ENCODE results near the gene S100A1.
A peak's percentile ranks its signal among the peaks of the same experiment; 100 is the strongest.

Gene S100A1

GRCh38 chr1:153602749-153603148 is 25.5 kb upstream of the S100A1 start:
- Mint-ChIP-seq H3K4me3 (no peak overlapping the region), H3K27ac (no peak overlapping the region), H3K36me3 (ENCODE audit: low read depth) (no peaks in the 10 kb centered on the region), H3K4me1 (ENCODE audit: low read depth) (peaks cover 15% of the 10 kb centered on the region), H3K27me3 (ENCODE audit: low read depth) (no peaks in the 10 kb centered on the region), H3K9me3 (no peaks in the 10 kb centered on the region)

- no peaks in the 10 kb centered on the region for H3K27me3 Mint-ChIP-seq (ENCODE audit: low read depth)
- no peaks in the 10 kb centered on the region for H3K9me3 Mint-ChIP-seq
- H3K36me3 Mint-ChIP-seq (ENCODE audit: low read depth), result no peaks in the 10 kb centered on the region
- peaks cover 8% of the 10 kb centered on the region for H3K4me1 Mint-ChIP-seq (ENCODE audit: low read depth)
- H3K4me3 Mint-ChIP-seq, result no peak overlapping the region
- H3K27ac Mint-ChIP-seq, result no peak overlapping the region
These were observed 22.0 kb upstream of the S100A1 start for GRCh38 chr1:153606194-153606593.

GRCh38 chr1:153607381-153607780 is 20.9 kb upstream of the S100A1 start:
- Mint-ChIP-seq H3K9me3 (no peaks in the 10 kb centered on the region), H3K27me3 (ENCODE audit: low read depth) (no peaks in the 10 kb centered on the region), H3K4me1 (ENCODE audit: low read depth) (peaks cover 5% of the 10 kb centered on the region), H3K27ac (no peak overlapping the region), H3K36me3 (ENCODE audit: low read depth) (no peaks in the 10 kb centered on the region), H3K4me3 (no peak overlapping the region)

GRCh38 chr1:153608089-153608682 is 20.0 kb upstream of the S100A1 start:
- Mint-ChIP-seq H3K4me1 (ENCODE audit: low read depth) (no peaks in the 10 kb centered on the region), H3K4me3 (no peak overlapping the region), H3K36me3 (ENCODE audit: low read depth) (no peaks in the 10 kb centered on the region), H3K27ac (no peak overlapping the region), H3K27me3 (ENCODE audit: low read depth) (no peaks in the 10 kb centered on the region), H3K9me3 (no peaks in the 10 kb centered on the region)

- Mint-ChIP-seq H3K9me3 (no peaks in the 10 kb centered on the region), H3K36me3 (ENCODE audit: low read depth) (no peaks in the 10 kb centered on the region), H3K4me3 (no peak overlapping the region), H3K27me3 (ENCODE audit: low read depth) (no peaks in the 10 kb centered on the region), H3K4me1 (ENCODE audit: low read depth) (no peaks in the 10 kb centered on the region), H3K27ac (no peak overlapping the region)
These were observed 19.3 kb upstream of the S100A1 start for GRCh38 chr1:153608742-153609584.

- Mint-ChIP-seq H3K9me3 (no peaks in the 10 kb centered on the region), H3K27ac (peak overlapping the region; percentile 19), H3K36me3 (ENCODE audit: low read depth) (no peaks in the 10 kb centered on the region), H3K27me3 (ENCODE audit: low read depth) (no peaks in the 10 kb centered on the region), H3K4me1 (ENCODE audit: low read depth) (no peaks in the 10 kb centered on the region), H3K4me3 (no peak overlapping the region)
These were observed 18.7 kb upstream of the S100A1 start for GRCh38 chr1:153609585-153609907.

- no peaks in the 10 kb centered on the region for H3K27me3 Mint-ChIP-seq (ENCODE audit: low read depth)
- H3K4me3 Mint-ChIP-seq, result no peak overlapping the region
- H3K27ac Mint-ChIP-seq, result no peak overlapping the region
- H3K4me1 Mint-ChIP-seq (ENCODE audit: low read depth), result no peaks in the 10 kb centered on the region
- no peaks in the 10 kb centered on the region for H3K36me3 Mint-ChIP-seq (ENCODE audit: low read depth)
- no peaks in the 10 kb centered on the region for H3K9me3 Mint-ChIP-seq
These were observed 17.9 kb upstream of the S100A1 start for GRCh38 chr1:153610334-153610733.

GRCh38 chr1:153610811-153611301 is 17.4 kb upstream of the S100A1 start:
- Mint-ChIP-seq H3K27ac (no peak overlapping the region), H3K9me3 (no peaks in the 10 kb centered on the region), H3K4me1 (ENCODE audit: low read depth) (no peaks in the 10 kb centered on the region), H3K4me3 (no peak overlapping the region), H3K27me3 (ENCODE audit: low read depth) (no peaks in the 10 kb centered on the region), H3K36me3 (ENCODE audit: low read depth) (no peaks in the 10 kb centered on the region)

- Mint-ChIP-seq H3K4me1 (ENCODE audit: low read depth) (no peaks in the 10 kb centered on the region), H3K4me3 (no peak overlapping the region), H3K27me3 (ENCODE audit: low read depth) (no peaks in the 10 kb centered on the region), H3K36me3 (ENCODE audit: low read depth) (no peaks in the 10 kb centered on the region), H3K27ac (no peak overlapping the region), H3K9me3 (no peaks in the 10 kb centered on the region)
These were observed 16.9 kb upstream of the S100A1 start for GRCh38 chr1:153611356-153611755.

GRCh38 chr1:153612111-153612754 is 16.0 kb upstream of the S100A1 start:
- no peaks in the 10 kb centered on the region for H3K9me3 Mint-ChIP-seq
- no peak overlapping the region for H3K4me3 Mint-ChIP-seq
- no peaks in the 10 kb centered on the region for H3K4me1 Mint-ChIP-seq (ENCODE audit: low read depth)
- no peaks in the 10 kb centered on the region for H3K36me3 Mint-ChIP-seq (ENCODE audit: low read depth)
- H3K27me3 Mint-ChIP-seq (ENCODE audit: low read depth), result no peaks in the 10 kb centered on the region
- no peak overlapping the region for H3K27ac Mint-ChIP-seq

- no peaks in the 10 kb centered on the region for H3K27me3 Mint-ChIP-seq (ENCODE audit: low read depth)
- H3K4me3 Mint-ChIP-seq, result no peak within 1 kb of the TSS
- no peaks in the 10 kb centered on the region for H3K9me3 Mint-ChIP-seq
- H3K27ac Mint-ChIP-seq, result no peak within 1 kb of the TSS
- peaks cover 4% of the 10 kb centered on the region for H3K4me1 Mint-ChIP-seq (ENCODE audit: low read depth)
- no peaks in the 10 kb centered on the region for H3K36me3 Mint-ChIP-seq (ENCODE audit: low read depth)
These were observed 15.4 kb upstream of the S100A1 start, which contains the start of gene S100A16 for GRCh38 chr1:153612755-153613331. S100A16 (minus strand) TSS chr1:153613137; CDS start chr1:153608151, 4,986 bp downstream.

GRCh38 chr1:153613406-153613805 is 14.8 kb upstream of the S100A1 start:
- peaks cover 5% of the 10 kb centered on the region for H3K4me1 Mint-ChIP-seq (ENCODE audit: low read depth)
- H3K36me3 Mint-ChIP-seq (ENCODE audit: low read depth), result no peaks in the 10 kb centered on the region
- H3K4me3 Mint-ChIP-seq, result no peak overlapping the region
- H3K27ac Mint-ChIP-seq, result no peak overlapping the region
- no peaks in the 10 kb centered on the region for H3K9me3 Mint-ChIP-seq
- H3K27me3 Mint-ChIP-seq (ENCODE audit: low read depth), result no peaks in the 10 kb centered on the region

- Mint-ChIP-seq H3K27ac (no peak overlapping the region), H3K36me3 (ENCODE audit: low read depth) (no peaks in the 10 kb centered on the region), H3K27me3 (ENCODE audit: low read depth) (no peaks in the 10 kb centered on the region), H3K4me3 (no peak overlapping the region), H3K9me3 (no peaks in the 10 kb centered on the region), H3K4me1 (ENCODE audit: low read depth) (peaks cover 5% of the 10 kb centered on the region)
These were observed 13.9 kb upstream of the S100A1 start for GRCh38 chr1:153614189-153614900.

GRCh38 chr1:153614906-153615305 is 13.3 kb upstream of the S100A1 start:
- Mint-ChIP-seq H3K4me3 (no peak overlapping the region), H3K36me3 (ENCODE audit: low read depth) (no peaks in the 10 kb centered on the region), H3K27ac (no peak overlapping the region), H3K4me1 (ENCODE audit: low read depth) (peaks cover 5% of the 10 kb centered on the region), H3K27me3 (ENCODE audit: low read depth) (no peaks in the 10 kb centered on the region), H3K9me3 (no peaks in the 10 kb centered on the region)
